GM19397 (cell line): ENCODE measurements around the gene IER2.

Source experiments
- ATAC-seq: cut with Tn5 transposase; IDR thresholded peaks from one replicate; pipeline ENCODE4 v1.9.1; 2021; ENCODE audit warnings: mild to moderate bottlenecking, moderate library complexity; ENCODE audit not compliant: unreplicated experiment

IER2 gene

DNA sequence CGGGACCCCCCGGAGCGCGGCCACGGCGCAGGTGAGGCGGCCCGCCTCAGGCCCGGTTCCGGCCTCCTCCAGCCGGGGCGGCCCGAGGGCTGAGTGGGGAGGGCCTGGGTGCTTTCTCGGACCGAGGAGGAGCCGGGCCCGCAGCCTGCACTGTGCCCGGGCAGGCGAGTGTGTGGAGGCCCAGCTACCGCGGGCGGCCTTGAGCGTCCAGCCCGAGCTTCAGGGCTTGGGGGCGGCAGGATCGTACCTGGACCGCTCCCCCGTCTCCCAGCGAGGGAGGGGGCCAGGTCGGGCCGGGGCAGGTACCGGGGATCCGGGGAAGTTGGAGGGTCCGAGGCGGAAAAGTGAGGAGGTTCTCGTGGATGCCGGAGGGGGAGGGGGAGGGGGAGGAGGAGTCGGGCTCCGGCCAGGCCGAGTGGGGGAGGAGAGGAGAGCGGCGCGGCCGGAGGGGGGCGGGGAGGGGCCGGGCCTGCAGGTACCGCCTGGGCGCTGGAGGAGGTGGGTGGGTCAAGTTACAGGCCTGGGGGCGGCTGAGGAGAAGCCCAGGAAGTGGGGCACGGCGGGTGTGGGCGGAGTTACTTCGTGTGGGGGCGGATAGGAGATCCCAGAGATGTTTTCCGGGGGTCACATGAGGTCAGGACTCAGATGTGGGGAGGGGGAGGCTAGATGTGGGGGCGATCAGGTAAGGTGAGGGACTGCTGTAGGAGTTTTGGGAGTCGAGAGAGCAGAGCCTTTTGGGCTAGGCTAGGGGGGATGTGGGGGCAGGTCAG is 31.6 kb upstream of the IER2 start:
- ATAC-seq = peak; percentile 5

DNA sequence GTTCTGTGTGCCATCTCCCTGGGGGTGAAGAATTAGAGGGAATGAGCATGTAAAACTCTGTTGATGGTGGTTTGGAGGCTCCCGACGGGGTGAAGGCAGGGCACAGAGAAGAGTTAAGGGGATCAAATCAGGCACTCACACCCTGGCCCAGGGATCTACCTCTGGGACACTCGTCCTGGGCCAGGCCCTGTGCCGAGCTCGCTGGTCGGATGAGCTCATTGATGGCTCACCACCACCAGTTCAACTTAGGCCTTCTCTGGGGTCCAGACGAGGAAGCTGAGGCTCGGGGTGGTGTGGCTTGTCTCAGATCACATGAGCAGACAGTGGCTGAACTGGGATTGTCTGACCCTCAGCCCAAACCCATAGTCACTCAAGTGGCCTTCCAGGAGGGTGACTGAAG is 30.6 kb upstream of the IER2 start:
- ATAC-seq = no peak

DNA sequence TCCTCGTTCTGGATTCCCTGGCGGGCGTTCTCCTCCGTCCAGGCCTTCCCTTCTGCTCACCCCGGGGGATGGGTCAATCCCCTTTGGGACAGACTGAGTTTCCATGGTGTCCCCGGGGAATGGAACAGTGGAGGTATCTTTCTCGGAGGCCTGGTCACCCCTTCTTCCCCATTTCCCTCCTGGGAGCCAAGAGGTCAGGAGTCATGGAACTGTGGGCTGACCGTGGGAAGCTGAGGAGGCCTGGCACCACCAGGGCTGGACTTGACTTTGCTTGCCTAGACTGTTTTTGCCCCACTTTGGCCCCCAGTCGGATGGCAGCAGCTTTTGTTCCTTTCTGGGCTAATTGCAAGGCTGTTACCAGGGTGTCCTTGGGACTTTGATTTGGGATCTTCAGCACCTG is 30.2 kb upstream of the IER2 start:
- ATAC-seq = no peak

DNA sequence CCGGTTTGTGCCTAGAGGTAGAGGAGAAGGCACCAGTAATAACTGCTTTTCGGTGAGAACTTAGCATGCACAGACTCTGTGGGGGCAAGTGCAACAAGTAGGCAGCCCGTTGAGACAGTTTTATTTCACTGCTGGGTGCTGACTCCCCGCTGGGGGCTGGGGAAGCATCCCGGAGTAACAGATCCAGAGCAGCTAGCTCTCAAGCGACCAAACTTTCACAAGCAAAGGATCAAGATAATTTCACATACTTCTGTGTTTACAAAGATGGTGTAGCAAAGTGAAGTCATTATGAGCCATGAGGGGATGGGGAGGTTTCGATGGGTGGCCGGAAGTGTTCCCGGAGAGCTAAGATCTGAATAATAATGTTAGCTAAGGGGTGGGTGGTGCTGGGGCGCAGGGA is 29.4 kb upstream of the IER2 start:
- ATAC-seq = no peak

DNA sequence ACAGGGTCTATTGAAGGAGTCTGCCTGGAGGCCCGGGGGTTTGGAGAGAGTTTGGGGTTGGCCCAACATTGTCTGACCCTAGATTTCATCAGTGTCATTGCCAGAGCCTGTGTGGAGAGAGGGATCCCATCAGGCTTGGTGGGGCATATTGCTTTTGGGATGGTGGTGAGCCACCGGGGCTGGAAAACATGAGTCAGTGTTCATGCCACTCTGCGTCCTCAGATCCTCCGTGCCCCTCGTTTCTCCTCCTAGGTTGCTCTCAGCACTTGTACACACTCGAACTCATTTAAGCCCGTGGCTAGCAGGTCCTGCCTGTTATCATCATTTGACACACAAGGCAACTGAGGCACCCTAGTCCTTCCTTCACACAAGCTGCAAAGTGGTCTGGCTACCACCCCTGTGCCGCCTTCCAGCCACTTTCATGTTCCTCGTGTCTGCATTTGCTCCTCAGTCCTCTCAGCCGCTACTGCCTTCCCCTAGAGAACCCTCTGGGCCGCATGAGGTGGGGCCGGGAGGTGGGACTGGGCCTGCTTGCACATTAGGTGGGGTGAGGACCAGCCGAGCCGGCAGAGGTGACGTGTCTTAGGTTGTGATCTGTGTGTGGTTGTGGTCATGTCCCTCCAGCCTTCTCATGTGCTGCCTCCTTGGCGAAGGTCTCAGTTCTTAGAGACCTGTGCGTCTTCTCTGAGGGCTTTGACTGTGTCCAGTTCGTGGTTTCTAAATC is 28.5 kb upstream of the IER2 start:
- no peak for ATAC-seq

DNA sequence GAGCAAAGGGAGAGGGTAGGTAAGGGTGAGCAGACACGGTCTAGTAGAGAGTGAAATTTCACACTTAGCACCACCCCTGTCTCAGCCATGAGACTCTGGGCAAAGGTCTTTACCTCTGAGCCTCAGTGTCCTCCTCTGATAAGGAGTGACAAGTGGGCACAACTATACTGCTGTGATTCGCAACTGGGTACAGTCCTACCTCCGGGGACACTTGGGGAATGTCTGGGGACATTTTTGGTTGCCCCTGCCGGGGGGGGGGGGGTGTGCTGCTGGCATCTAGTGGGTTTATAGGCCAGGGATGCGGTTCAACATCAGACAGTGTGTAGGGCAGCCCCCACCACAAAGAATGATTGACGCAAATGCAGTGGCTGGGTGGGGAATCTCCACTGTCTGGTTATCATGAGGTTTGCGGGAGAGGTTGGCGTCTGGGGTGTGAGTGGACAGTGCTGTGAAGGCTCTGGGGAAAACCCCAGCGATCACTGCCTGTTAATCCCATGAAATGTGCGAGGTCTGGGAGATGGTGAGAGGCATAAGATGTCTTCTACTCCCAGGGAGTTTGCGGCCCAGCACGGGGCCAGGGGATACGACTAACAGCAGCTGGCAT is 27.8 kb upstream of the IER2 start:
- ATAC-seq = no peak

DNA sequence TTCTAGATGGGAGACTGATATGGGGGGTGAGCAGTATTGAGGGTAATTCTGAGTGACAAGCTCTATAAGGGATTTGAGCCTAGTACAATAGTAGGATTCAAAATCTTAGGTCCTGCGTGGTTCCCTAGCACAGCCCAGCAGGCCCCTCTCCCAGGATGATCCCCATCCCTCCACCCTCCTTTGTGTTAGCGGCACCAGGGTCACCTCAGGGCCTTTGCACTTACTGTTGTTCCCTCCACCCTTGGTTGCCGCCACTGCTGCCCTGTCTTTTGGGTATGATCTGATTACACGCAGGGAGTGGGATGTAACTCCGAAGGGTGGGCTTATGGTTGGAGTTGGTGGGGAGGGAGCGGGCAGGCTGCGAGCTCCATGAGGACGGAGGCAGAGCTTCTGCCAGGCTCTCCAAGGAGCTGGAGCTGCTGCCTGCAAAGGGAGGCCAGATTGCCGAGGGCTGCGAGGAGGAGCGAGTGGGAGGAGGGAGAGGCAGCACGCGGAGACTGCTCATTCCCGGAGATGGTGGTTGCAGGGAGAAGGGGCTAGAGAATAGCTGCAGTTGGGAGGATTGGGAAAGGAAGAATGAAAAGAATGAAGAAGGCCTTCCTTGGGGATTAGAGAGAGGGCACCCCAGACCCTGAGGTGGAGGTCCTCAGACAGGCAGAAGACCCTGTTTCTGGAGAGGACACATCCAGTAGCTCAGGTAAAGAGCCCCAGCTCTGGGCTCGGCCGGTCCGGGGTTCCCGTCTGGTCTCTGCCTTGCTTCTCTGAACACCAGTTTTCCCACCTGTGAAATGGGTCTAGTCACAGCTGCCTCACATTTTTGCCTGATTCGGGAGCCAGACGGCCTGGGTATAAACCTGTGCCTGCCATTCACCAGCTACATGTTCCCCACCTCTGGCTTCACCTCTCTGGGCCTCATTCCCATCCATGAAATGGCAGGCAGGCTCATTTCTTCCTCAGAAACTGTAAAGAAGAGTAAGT is 26.9 kb upstream of the IER2 start:
- no peak for ATAC-seq

DNA sequence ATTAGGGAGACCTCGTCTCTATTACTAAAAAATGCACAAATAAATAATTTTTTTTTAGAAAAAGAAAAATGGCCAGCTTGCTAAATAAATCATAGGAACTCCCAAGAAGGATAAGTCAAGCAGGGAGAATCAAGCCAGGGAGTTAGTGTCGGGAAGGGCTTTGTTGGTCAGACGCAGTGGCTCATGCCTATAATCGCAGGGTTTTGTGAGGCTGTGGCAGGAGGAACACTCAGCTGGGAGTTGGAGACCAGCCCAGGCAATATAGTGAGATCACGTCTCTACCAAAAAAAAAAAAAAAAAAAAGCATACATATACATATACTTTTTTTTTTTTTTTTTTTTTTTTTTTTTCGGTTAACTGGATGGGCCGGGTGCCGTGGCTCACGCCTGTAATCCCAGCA is 23.2 kb upstream of the IER2 start:
- ATAC-seq = no peak

DNA sequence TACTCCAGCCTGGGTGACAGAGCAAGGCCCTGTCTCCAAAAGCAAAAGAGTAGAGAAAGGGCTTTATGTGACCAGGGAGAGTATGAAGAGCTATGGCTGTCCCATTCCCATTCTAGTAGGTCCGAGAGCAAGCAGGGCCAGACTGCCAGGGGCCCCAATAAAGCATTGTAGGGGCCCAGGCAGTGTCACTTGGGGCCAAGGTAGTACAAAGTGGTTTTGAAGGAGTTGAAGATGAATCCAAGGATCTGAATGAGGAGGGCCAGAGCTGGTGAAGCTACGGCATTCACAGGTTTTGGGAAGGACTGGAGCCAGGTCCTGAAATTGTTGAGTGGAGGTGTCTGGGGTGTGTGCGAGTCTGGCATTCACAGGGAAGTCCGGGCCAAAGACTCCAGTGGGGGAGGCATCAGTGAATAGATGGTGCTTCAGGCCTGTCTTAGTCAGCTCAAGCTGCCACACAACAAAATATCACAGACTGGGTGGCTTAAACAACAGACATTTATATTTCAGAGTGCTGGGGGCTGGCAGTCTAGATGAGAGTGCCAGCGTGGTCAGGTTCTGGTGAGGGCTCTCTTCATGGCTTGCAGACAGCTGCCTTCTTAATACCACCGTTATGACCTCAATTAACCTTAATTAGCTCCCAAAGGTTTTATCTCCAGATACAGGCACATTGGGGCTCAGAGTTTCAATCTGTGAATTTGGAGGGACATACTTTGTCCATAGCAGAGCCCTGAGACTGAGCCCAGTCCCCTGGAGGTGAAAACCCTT is 22.2 kb upstream of the IER2 start:
- ATAC-seq = no peak

DNA sequence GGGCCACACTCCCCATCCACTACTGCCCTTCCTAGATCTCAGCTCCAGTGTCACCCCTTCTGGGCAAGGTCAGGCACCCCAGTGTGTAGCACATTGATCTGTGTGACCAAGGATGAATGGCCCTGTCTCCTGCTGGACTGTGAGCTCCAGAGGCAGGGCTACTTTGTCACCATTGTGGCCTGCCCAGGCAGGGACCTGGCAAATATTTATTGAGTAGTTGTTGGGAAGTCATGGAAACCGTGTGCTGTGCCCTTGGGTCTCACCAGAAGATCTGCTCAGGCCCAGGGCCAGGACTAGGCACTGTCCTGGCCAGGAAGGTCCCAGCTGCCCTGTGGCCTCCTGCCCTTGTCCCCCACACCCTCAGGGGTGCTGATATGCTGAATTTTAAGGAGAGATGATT is 21.6 kb upstream of the IER2 start:
- ATAC-seq = no peak

DNA sequence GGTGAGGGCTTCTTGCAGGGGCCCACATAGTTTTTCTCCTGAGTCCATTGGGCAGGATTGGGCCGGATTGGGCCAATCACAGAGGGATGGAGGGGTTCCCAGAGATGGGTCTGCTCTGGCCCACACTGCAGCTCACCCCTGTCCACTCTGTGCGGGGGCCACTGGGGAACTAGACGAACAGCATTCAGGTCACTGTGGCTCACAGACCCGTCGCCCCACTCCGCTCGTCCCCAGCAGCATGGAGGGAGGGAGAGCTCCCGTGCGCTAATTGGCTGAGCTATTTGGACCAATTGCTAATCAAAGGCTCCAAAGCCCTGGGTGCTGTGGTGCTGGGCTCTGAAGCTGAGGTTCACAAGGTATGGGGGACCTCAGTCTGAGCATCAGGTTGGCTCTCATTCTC is 20.8 kb upstream of the IER2 start:
- ATAC-seq = no peak

DNA sequence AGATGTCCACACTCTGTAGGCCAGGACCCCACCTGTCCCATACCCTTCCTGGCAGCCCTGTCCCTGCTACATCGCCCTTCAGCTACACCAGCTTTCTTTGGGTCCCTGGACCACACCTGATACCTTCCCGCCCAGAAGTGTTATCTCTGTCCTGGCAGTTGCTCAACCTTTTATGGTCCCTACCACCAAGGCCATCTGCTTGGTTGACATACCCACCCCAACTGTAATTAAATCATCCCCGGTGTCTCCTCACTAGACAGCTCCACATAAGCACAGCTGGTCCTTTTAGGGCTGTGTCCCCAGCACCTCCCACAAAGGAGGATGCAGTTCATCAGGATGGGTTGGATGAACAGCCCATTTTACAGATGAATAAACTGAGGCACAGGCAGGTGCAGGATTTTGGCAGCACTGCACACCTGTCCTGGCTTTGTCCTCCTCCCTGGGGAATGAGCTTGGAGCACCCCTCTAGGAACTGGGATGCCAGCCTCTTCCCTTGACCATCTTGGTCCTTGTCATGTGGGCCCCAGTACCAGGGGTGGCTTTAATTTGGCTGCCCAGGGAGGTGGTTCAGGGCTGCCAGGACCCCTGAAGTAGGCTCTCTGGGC is 19.2 kb upstream of the IER2 start:
- ATAC-seq = no peak

DNA sequence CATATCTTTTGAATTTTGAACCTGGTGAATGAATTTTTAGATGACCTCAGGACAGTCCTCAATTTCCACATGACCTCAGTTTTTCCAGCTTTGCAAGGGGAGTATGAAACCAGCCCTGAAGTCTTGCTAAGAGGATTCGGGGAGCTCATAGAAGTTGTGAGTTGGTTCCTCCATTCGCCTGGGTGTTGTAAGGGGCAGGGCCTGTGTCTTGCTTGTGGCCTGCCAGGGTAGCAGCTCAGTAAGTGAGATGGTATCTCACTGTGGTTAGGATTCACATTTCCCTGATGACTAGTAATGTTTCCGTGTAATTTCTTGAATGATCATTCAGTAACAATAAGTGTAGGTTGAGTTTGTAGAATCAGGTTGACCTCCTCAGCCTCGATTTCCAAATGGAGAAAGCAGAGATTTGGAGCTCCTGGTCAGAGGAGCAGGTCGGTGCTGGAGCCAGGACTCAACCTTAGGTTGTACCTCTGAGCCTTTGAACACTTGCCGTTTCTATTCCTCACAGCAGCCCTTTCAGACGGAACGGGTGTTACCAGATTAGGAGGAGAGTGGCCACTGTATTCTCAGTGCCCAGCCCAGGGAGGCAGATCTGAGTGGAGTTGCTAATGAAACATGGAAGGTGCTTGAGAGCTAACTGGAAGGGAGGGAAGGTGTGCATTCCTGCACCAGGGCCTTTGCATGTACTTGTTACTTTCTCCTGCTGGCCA is 17.6 kb upstream of the IER2 start:
- no peak for ATAC-seq

DNA sequence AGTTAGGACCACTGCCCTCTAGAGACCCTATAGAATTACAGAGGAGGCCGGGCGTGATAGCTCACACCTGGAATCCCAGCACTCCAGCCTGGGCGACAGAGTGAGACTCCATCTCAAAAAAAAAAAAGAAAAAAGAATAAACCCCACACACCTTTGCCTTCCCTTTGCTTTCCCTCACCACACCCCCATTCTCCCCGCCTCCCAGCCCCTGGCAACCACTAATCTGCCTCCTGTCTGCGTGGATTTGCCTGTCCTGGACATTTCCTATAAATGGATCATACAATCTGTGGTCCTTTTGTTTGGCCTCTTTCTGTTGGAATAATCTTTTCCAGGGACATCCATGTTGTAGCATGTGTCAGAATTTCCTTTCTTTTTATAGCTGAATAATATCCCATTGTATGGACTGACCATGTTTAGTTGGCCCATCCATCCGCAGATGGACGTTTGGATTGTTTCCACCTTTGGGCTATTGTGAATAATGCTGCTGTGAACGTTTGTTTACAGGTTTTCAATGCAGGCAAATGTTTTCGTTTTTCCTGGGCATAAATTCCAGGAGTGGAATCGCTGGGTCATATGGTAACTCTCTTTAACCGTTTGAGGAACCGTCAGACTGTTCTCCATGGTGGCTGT is 16.9 kb upstream of the IER2 start:
- no peak for ATAC-seq

DNA sequence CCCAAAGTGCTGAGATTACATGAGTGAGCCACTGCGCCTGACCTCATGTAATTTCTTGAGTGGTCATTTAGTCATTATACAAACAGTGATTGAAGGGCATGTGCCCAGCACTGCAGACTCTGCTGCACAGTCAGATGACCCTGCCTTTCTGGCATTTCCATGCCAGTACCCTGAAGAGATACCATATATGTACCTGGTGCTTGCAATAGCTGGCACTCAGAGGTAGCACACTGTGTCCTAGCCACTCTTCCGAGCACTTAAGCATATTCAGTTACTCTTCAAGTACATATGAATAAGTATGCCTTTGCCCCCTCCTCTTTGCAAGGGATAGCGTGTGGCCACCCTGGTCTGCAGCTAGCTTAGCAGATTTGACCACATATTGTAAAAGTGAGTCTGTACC is 15.6 kb upstream of the IER2 start:
- ATAC-seq = no peak

DNA sequence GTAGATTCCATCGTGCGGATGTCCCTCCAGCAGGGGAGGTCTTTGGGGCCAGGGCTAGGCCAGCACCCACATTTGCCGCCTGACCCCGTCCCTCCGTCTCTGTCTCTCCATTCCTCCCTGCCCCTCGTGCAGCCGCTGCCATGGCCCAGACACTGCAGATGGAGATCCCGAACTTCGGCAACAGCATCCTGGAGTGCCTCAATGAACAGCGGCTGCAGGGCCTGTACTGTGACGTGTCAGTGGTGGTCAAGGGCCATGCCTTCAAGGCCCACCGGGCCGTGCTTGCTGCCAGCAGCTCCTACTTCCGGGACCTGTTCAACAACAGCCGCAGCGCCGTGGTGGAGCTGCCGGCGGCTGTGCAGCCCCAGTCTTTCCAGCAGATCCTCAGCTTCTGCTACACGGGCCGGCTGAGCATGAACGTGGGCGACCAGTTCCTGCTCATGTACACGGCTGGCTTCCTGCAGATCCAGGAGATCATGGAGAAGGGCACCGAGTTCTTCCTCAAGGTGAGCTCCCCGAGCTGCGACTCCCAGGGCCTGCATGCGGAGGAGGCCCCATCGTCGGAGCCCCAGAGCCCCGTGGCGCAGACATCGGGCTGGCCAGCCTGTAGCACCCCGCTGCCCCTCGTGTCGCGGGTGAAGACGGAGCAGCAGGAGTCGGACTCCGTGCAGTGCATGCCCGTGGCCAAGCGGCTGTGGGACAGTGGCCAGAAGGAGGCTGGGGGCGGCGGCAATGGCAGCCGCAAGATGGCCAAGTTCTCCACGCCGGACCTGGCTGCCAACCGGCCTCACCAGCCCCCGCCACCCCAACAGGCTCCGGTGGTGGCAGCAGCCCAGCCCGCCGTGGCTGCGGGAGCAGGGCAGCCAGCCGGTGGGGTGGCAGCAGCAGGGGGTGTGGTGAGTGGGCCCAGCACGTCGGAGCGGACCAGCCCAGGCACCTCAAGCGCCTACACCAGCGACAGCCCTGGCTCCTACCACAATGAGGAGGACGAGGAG is 14.8 kb upstream of the IER2 start:
- ATAC-seq = no peak

DNA sequence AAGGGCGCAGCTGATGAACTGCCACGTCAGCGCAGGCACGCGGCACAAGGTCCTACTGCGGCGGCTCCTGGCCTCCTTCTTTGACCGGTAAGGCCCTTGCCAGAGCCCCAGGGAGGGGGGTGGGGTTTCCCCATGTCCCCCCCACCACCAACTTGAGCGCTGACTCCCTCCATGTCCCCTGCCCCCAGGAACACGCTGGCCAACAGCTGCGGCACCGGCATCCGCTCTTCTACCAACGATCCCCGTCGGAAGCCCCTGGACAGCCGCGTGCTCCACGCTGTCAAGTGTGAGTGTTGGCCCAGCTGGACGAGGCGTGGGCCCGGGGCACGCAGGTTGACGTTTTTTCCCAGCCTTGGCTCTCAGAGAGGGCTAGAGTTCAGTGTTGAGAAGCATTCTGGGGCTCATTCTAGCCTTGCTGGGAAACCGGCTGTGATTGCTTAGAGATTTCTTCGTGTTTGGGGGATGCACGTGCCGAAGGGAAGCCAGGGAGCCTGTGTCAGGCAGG is 12.9 kb upstream of the IER2 start:
- no peak for ATAC-seq
